ENCODE results near the gene NRN1L. TPM values are rescaled to one million over a fixed set of nuclear protein-coding genes. Genes with fewer than 3 reads are reported as not detected.

The NRN1L gene
- total RNA-seq, 1 donor from 2014 or later = not detected

- Mint-ChIP-seq H3K27ac (ENCODE audit: unreplicated experiment) (no peak overlapping the region), H3K36me3 (ENCODE audit: low read depth) (peaks cover 3% of the 10 kb centered on the region), H3K9me3 (no peaks in the 10 kb centered on the region), H3K27me3 (ENCODE audit: low read depth) (peaks cover 7% of the 10 kb centered on the region), H3K4me1 (peaks cover 30% of the 10 kb centered on the region), H3K4me3 (peak overlapping the region; percentile 99)
- TF ChIP-seq, protein P1, sequence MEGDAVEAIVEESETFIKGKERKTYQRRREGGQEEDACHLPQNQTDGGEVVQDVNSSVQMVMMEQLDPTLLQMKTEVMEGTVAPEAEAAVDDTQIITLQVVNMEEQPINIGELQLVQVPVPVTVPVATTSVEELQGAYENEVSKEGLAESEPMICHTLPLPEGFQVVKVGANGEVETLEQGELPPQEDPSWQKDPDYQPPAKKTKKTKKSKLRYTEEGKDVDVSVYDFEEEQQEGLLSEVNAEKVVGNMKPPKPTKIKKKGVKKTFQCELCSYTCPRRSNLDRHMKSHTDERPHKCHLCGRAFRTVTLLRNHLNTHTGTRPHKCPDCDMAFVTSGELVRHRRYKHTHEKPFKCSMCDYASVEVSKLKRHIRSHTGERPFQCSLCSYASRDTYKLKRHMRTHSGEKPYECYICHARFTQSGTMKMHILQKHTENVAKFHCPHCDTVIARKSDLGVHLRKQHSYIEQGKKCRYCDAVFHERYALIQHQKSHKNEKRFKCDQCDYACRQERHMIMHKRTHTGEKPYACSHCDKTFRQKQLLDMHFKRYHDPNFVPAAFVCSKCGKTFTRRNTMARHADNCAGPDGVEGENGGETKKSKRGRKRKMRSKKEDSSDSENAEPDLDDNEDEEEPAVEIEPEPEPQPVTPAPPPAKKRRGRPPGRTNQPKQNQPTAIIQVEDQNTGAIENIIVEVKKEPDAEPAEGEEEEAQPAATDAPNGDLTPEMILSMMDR (conservative IDR thresholded peaks at IDR 0.05) = no peak
- DNase-seq (ENCODE audit: low read depth, low spot score) = no peak
Observed at GRCh38 chr16:67933805-67934204, 49.1 kb downstream of the NRN1L start.

- H3K36me3 Mint-ChIP-seq (ENCODE audit: low read depth) = peaks cover 3% of the 10 kb centered on the region
- no peaks in the 10 kb centered on the region for H3K9me3 Mint-ChIP-seq
- peak overlapping the region; percentile 99 for H3K4me3 Mint-ChIP-seq
- peak overlapping the region; percentile 53 for H3K27ac Mint-ChIP-seq (ENCODE audit: unreplicated experiment)
- no peak for DNase-seq (ENCODE audit: low read depth, low spot score)
- H3K4me1 Mint-ChIP-seq = peaks cover 30% of the 10 kb centered on the region
- H3K27me3 Mint-ChIP-seq (ENCODE audit: low read depth) = peaks cover 7% of the 10 kb centered on the region
- TF ChIP-seq, protein P1 (conservative IDR thresholded peaks at IDR 0.05) = no peak
Observed at GRCh38 chr16:67934306-67935100, 49.8 kb downstream of the NRN1L start.

- H3K27me3 Mint-ChIP-seq (ENCODE audit: low read depth) = peaks cover 7% of the 10 kb centered on the region
- no peak for DNase-seq (ENCODE audit: low read depth, low spot score)
- peaks cover 3% of the 10 kb centered on the region for H3K36me3 Mint-ChIP-seq (ENCODE audit: low read depth)
- peaks cover 30% of the 10 kb centered on the region for H3K4me1 Mint-ChIP-seq
- H3K4me3 Mint-ChIP-seq = peak overlapping the region; percentile 99
- no peaks in the 10 kb centered on the region for H3K9me3 Mint-ChIP-seq
- H3K27ac Mint-ChIP-seq (ENCODE audit: unreplicated experiment) = peak overlapping the region; percentile 53
- TF ChIP-seq, protein P1 (conservative IDR thresholded peaks at IDR 0.05) = no peak
Observed at GRCh38 chr16:67935101-67935401, 50.4 kb downstream of the NRN1L start.

DNA sequence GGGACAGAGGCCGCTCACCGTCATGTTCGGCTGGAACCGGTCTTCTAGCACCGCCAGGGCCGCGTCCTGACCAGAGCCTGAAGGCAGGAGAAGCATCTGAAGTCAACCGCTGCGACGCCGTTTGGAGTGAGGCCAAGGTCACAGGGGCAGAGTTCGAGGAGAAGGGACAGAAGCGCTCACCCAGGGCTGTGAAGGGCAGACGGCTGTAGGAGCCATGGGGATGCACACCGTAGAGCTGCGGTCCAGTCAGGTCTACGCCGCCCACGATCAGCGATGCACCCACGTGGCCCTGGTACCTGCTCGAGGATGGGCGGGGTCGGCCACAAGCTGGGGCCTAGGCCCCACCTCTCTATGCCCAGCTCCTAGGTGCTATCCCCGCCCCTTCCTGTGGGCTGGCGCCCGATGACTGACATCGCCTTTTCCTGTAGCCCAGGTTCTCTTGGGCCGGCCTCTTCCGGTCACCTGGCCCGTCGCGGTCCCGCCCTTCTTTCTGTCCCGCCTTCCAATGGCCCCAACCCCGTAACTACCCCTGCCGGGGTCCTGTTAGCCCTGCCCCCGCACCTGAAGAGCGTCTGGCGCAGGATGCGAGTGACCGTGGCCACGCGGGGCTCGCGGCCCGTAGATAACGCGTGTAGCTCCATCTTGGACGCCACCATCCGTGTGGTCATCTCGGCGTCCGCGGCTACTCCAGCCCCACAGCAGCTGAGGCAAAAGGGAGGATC is 50.9 kb downstream of the NRN1L start:
- peak; percentile 73 for DNase-seq (ENCODE audit: low read depth, low spot score)
- peaks cover 3% of the 10 kb centered on the region for H3K36me3 Mint-ChIP-seq (ENCODE audit: low read depth)
- H3K4me3 Mint-ChIP-seq = peak overlapping the region; percentile 99

More for the DNA sequence above, 50.9 kb downstream of the NRN1L start:
- Mint-ChIP-seq H3K4me1 (peaks cover 30% of the 10 kb centered on the region), H3K27me3 (ENCODE audit: low read depth) (peaks cover 7% of the 10 kb centered on the region), H3K9me3 (no peaks in the 10 kb centered on the region), H3K27ac (ENCODE audit: unreplicated experiment) (peak overlapping the region; percentile 95)
- TF ChIP-seq, protein P1 (conservative IDR thresholded peaks at IDR 0.05) = no peak

Other genes starting within 250 kb of the NRN1L start
- 2.0 and 3.5 TPM in 2 replicates for gene CARMIL2, start 239.7 kb upstream of the NRN1L start, total RNA-seq
- 39.3 and 39.8 TPM in 2 replicates for gene ACD, start 224.6 kb upstream of the NRN1L start, total RNA-seq
- gene PARD6A, start 223.9 kb upstream of the NRN1L start, total RNA-seq = 7.5 and 8.3 TPM in 2 replicates
- gene ENKD1, start 218.1 kb upstream of the NRN1L start, total RNA-seq = 23.3 and 24.5 TPM in 2 replicates
- 1.7 and 2.0 TPM in 2 replicates for gene C16orf86, start 218.1 kb upstream of the NRN1L start, total RNA-seq
- gene GFOD2, start 165.6 kb upstream of the NRN1L start, total RNA-seq = 33.8 and 34.3 TPM in 2 replicates
- gene RANBP10, start 78.3 kb upstream of the NRN1L start, total RNA-seq = 21.7 and 22.1 TPM in 2 replicates
- 6.6 and 7.5 TPM in 2 replicates for gene TSNAXIP1, start 78.0 kb upstream of the NRN1L start, total RNA-seq
- 46.2 and 46.7 TPM in 2 replicates for gene THAP11, start 42.6 kb upstream of the NRN1L start, total RNA-seq
- gene NUTF2, start 38.0 kb upstream of the NRN1L start, total RNA-seq = 185 and 191 TPM in 2 replicates
- gene CENPT, start 37.2 kb upstream of the NRN1L start, total RNA-seq = 78.2 and 83.5 TPM in 2 replicates
- 100 and 101 TPM in 2 replicates for gene EDC4, start 11.8 kb upstream of the NRN1L start, total RNA-seq
- gene PSKH1, start 8.4 kb downstream of the NRN1L start, total RNA-seq = 39.0 and 41.5 TPM in 2 replicates
- 2.5 and 3.0 TPM in 2 replicates for gene CTRL, start 47.0 kb downstream of the NRN1L start, total RNA-seq
- gene PSMB10, start 52.0 kb downstream of the NRN1L start, total RNA-seq = 22.4 and 22.5 TPM in 2 replicates
- 16.6 and 17.6 TPM in 2 replicates for gene LCAT, start 59.2 kb downstream of the NRN1L start, total RNA-seq
- 36.0 and 36.8 TPM in 2 replicates for gene SLC12A4, start 83.8 kb downstream of the NRN1L start, total RNA-seq
- not detected in 2 replicates for gene DPEP3, start 95.6 kb downstream of the NRN1L start, total RNA-seq
- not detected in 2 replicates for gene DPEP2, start 114.6 kb downstream of the NRN1L start, total RNA-seq
- gene DPEP2NB, start 131.0 kb downstream of the NRN1L start, total RNA-seq = not detected in 2 replicates
- gene DDX28, start 138.3 kb downstream of the NRN1L start, total RNA-seq = 12.5 and 13.3 TPM in 2 replicates
- gene DUS2, start 138.4 kb downstream of the NRN1L start, total RNA-seq = 26.6 and 28.4 TPM in 2 replicates
- gene NFATC3, start 200.5 kb downstream of the NRN1L start, total RNA-seq = 64.9 and 71.7 TPM in 2 replicates

Measured in neural crest cell (in vitro differentiated cells).